Lower leg skin (tissue), 4 donors: ENCODE data around the gene PGLYRP4. TPM values are rescaled to one million over a fixed set of nuclear protein-coding genes. Genes with fewer than 3 reads are reported as not detected.

Source experiments
- DNase-seq, 2 donors: peaks; one replicate each; pipeline ENCODE4 v3.0.0-alpha.2; 2019; ENCODE audit warnings: low spot score in 2 of 2
- H3K4me3 ChIP-seq: fragments of 200-600 bp; sonication (generic); 2 replicates; pipeline ENCODE4 v1.5.1; 2017; ENCODE audit warnings: mild to moderate bottlenecking, low read depth; ENCODE audit not compliant: poor library complexity, severe bottlenecking
- POLR2A ChIP-seq, 2 donors: fragments of 450-650 bp; IDR thresholded peaks; one replicate each; pipeline ENCODE4 v1.6.1; 2016 to 2017; ENCODE audit warnings: antibody characterized with exemption in 2 of 2, mild to moderate bottlenecking in 1 of 2, moderate library complexity in 1 of 2
- WGBS, 2 donors: methylation state at CpG; one replicate each; pipeline ENCODE4 v1.1.5; 2018; 5-methylcytosine and 5-hydroxymethylcytosine counted together
- intact Hi-C: fragments of 100-400 bp; cut with DNase I; formaldehyde crosslinking; loops from one replicate; pipeline ENCODE4 v1.15.0; 2023; ENCODE audit warnings: low total_unique reads
- total RNA-seq, 4 donors: library from RNA; depleted of rRNA; stranded (reverse); fragments of >200 nt; gene quantifications; one replicate each; pipeline ENCODE4 v1.1.0, GENCODE V29; 2016
- TF ChIP-seq, protein P1 (sequence below), 3 donors: fragments of 450-650 bp; IDR thresholded peaks; one replicate each; pipeline ENCODE4 v1.5.1; 2016; ENCODE audit warnings: antibody characterized with exemption in 3 of 3, mild to moderate bottlenecking in 3 of 3, moderate library complexity in 2 of 3

Gene PGLYRP4
- total RNA-seq, 4 donors from 2014 or later, result 10.2 to 36.1 (median 18.7) TPM

DNA sequence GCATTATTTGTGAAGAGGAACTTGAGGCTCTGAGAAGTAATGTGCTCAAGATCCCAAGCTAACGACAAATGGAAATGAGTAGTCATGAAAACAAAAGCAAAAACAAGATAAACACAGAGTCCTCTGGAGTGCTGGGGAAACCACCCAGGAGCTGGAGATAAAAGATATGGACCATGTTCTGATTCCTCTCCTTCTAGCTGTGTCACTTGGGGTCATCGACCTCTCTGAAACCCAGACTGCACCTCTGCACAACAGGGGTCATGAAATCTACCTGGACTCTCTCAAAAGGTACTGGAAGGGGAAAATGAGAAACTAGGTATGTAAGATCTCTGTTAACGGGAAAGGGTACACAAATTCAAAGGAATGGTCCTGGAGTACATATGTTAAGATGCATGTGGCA lies 6.5 kb downstream of the PGLYRP4 start:
- DNase-seq, result no peak
- intact Hi-C loops, result no loop called here
- 66 to 75% methylated on average over 3 of the region's 3 CpGs for WGBS, 2 donors
- no peak for TF ChIP-seq POLR2A (IDR thresholded peaks at IDR 0.05)
- TF ChIP-seq, protein P1, sequence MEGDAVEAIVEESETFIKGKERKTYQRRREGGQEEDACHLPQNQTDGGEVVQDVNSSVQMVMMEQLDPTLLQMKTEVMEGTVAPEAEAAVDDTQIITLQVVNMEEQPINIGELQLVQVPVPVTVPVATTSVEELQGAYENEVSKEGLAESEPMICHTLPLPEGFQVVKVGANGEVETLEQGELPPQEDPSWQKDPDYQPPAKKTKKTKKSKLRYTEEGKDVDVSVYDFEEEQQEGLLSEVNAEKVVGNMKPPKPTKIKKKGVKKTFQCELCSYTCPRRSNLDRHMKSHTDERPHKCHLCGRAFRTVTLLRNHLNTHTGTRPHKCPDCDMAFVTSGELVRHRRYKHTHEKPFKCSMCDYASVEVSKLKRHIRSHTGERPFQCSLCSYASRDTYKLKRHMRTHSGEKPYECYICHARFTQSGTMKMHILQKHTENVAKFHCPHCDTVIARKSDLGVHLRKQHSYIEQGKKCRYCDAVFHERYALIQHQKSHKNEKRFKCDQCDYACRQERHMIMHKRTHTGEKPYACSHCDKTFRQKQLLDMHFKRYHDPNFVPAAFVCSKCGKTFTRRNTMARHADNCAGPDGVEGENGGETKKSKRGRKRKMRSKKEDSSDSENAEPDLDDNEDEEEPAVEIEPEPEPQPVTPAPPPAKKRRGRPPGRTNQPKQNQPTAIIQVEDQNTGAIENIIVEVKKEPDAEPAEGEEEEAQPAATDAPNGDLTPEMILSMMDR (IDR thresholded peaks at IDR 0.05), result no peak
- no peak overlapping the region for H3K4me3 ChIP-seq

DNA sequence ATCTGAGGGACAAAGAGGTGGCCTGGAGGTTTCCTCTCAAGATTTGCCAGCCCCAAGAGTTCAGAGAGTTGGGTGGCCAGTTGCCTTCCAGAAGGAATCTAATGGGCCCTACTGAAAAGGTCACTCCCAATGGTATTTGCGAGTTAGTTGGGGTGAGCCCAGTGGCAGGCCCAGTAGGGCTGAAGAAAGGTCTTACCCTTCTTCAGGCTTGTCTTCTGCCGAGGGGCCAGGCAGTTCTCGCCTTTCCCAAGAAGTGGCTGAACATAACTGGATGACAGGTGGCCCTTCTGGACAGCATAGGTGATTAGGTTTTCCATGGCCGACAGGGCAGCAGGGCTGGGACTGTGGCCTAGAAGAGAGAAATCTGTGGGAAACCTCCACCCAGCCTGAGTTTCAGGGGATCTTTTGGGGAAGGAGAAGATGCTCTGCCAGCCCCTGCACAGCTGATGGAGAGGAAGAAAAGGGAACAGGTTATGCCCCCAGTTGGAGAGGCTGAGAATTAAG lies 7.2 kb downstream of the PGLYRP4 start:
- no peak overlapping the region for H3K4me3 ChIP-seq
- 90 to 91% methylated on average over 4 of the region's 4 CpGs for WGBS, 2 donors
- TF ChIP-seq, protein P1 (IDR thresholded peaks at IDR 0.05), result no peak
- TF ChIP-seq POLR2A (IDR thresholded peaks at IDR 0.05), result no peak
- intact Hi-C loops, result no loop called here
- peak in 1 of 2 donors; percentile 57 for DNase-seq

DNA sequence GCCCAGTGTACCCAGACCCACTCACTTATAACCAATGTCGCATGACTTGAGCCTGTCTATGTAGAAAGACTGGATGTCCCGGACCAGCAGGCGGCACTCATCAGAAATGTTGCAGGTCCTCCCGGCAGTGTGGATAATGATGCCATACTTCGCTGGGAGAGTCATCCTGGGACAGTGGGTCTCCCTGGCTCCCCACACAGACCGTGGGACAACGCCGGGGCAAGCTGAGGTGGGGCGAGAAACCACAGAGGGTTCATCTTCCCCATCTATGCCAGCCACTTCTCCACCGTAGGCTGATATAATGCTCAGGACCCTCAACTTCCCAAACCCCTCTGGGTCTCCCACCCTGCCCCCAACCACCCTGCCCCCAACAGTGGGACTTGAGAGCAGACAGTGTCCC lies 8.3 kb downstream of the PGLYRP4 start:
- H3K4me3 ChIP-seq, result no peak overlapping the region
- DNase-seq, result peak in 1 of 2 donors; percentile 70
- WGBS, 2 donors, result 75 to 89% methylated on average over 10 of the region's 10 CpGs
- intact Hi-C loops, result no loop called here
- no peak for TF ChIP-seq POLR2A (IDR thresholded peaks at IDR 0.05)
- TF ChIP-seq, protein P1 (IDR thresholded peaks at IDR 0.05), result no peak

DNA sequence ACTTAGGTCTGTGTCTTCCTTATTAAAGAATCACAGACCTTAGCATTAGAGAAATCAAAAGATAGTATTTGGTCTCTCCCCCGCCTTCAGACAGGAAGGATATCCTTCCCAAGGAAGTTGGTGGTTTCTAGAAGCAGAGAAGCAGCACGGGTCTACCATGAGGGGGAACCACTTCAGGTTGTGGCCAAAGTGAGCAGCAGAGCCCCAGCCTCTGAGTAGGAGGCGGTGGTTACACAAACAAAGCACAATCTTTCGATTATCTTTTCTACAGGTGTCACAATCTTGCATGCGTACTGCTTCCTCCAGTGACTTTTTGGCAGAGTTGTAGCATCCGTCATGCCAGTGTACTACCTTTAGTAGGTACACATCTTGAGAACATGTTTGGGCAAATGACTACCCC lies 8.8 kb downstream of the PGLYRP4 start:
- 52 to 60% methylated on average over 6 of the region's 6 CpGs for WGBS, 2 donors
- DNase-seq, result no peak
- no peak overlapping the region for H3K4me3 ChIP-seq
- intact Hi-C loops, result no loop called here
- no peak for TF ChIP-seq POLR2A (IDR thresholded peaks at IDR 0.05)
- TF ChIP-seq, protein P1 (IDR thresholded peaks at IDR 0.05), result no peak

DNA sequence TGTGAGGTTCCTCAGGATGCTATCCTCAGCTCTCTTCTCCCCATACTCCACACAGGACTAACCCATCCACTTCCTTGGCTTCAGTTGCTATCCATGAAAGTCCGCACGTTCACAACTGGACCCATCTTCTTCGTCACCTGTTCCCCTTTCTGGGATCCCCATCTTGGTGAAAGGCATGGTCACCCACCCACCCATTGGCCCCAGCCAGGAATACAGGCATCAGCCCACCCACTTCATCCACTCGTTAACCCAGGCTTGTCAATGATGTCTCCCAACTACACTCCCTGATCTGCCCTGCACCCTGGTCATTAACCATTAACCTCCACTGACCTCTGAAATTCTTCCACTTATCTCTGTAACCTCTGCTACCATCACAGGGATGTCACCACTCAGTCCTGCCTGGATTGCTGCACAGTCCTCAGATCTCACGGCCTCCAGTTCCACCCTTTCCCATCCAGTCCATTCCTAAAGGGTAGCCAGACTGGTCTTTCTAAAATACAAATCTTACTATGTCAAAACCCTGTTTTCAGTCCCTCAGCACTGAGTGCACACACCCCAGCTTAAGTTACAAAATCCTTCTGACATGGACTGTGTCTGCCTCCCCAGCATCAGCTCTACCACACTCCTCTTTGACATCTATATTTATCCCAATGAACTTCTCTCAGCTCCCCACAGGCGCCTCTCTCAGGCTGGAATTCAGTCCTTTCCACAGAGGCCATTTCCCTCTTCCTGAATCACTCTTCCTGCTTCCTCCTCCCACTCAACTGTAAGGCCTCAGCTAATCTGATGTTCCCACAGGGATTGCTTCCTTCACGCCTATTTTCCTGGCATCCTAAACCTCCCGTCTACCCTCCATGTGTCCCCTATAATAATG lies 10.4 kb downstream of the PGLYRP4 start:
- H3K4me3 ChIP-seq, result no peak overlapping the region
- WGBS, 2 donors, result 68 to 71% methylated on average over 8 of the region's 8 CpGs
- DNase-seq, result peak in 1 of 2 donors; percentile 58
- intact Hi-C loops, result no loop called here
- TF ChIP-seq, protein P1 (IDR thresholded peaks at IDR 0.05), result no peak
